Heart left ventricle (tissue), 16 donors: Measurements from ENCODE around the gene HBE1. TPM values are rescaled to one million over a fixed set of nuclear protein-coding genes. Genes with fewer than 3 reads are reported as not detected.

ENCODE experiments used
- ATAC-seq, 4 donors: fragments of 200-7000 bp; cut with Tn5 transposase; one replicate each; pipeline ENCODE4 v1.9.1; 2020 to 2022; ENCODE audit warnings: moderate library complexity in 4 of 4, mild to moderate bottlenecking in 3 of 4, moderate number of reproducible peaks in 1 of 4
- DNase-seq, 5 donors: peaks; one replicate each; pipeline ENCODE4 v3.0.0-alpha.2; 2020
- H3K27ac ChIP-seq, 12 donors: fragments of 200-600 bp; sonication (generic) in 4 of 12; one replicate each; pipeline versions ENCODE4 v1.5.0 to v1.8.0; 2016 to 2022; ENCODE audit warnings: mild to moderate bottlenecking in 2 of 12
- H3K27me3 ChIP-seq, 9 donors: fragments of 200-600 bp; sonication (generic) in 2 of 9; one replicate each; pipeline versions ENCODE4 v1.5.1 to v1.8.0; 2016 to 2022; ENCODE audit warnings: mild to moderate bottlenecking in 3 of 9
- H3K36me3 ChIP-seq, 9 donors: fragments of 200-600 bp; sonication (generic) in 2 of 9; one replicate each; pipeline versions ENCODE4 v1.5.0 to v1.8.0; 2018 to 2022; ENCODE audit warnings: mild to moderate bottlenecking in 2 of 9
- H3K4me1 ChIP-seq, 12 donors: fragments of 200-600 bp; sonication (generic) in 4 of 12; one replicate each; pipeline versions ENCODE4 v1.5.0 to v1.8.0; 2016 to 2022; ENCODE audit warnings: mild to moderate bottlenecking in 3 of 12
- H3K4me3 ChIP-seq, 12 donors: fragments of 200-600 bp; sonication (generic) in 4 of 12; one replicate each; pipeline versions ENCODE4 v1.5.0 to v1.8.0; 2017 to 2022; ENCODE audit warnings: mild to moderate bottlenecking in 9 of 12, moderate library complexity in 4 of 12
- H3K9me3 ChIP-seq, 12 donors: fragments of 200-600 bp; sonication (generic) in 4 of 12; one replicate each; pipeline versions ENCODE4 v1.5.0 to v1.8.0; 2016 to 2022; ENCODE audit warnings: mild to moderate bottlenecking in 1 of 12
- CTCF ChIP-seq, 12 donors: fragments of 200-600 bp; sonication (generic) in 4 of 12; IDR thresholded peaks; one replicate each; pipeline versions ENCODE4 v1.5.0 to v1.8.0; 2018 to 2022; ENCODE audit warnings: antibody characterized with exemption in 12 of 12, mild to moderate bottlenecking in 5 of 12
- POLR2A ChIP-seq, 2 donors: fragments of 450-650 bp; IDR thresholded peaks; one replicate each; pipeline ENCODE4 v1.6.1; 2017; ENCODE audit warnings: antibody characterized with exemption in 2 of 2, mild to moderate bottlenecking in 2 of 2, moderate library complexity in 2 of 2
- WGBS, 4 donors: extraction: QIAGEN DNeasy Blood & Tissue Kit in 2 of 4; methylation state at CpG; one replicate each; pipeline versions ENCODE4 v1.1.5 to v1.1.7; 2013 to 2018; 5-methylcytosine and 5-hydroxymethylcytosine counted together
- intact Hi-C, 10 donors: fragments of 100-400 bp; cut with DNase I; formaldehyde crosslinking; loops; one replicate each; pipeline versions ENCODE4 v1.11.1 to v1.14.2; 2022
- polyA plus RNA-seq, 2 donors: library from polyadenylated mRNA; stranded (reverse); fragments of 200-250 nt; gene quantifications; one replicate each; pipeline ENCODE4 v1.2.3, GENCODE V29; 2013
- total RNA-seq, 9 donors: library from RNA; depleted of rRNA in 2 of 9; stranded (reverse); fragments of >200 nt in 2 of 9; fragmentation: NEBNext Ultra II Directional in 3 of 9; extraction: Animal tissue kit (Norgen Biotek cat#: 25700) in 3 of 9; gene quantifications; one replicate each; pipeline versions ENCODE4 v1.1.0 to v1.2.4, GENCODE V29; 2016 to 2023
- donor health status: ischemic (EF 13 %, LVEDD 7.1; RV severe dilation, severe dysfunction).
- donor health status: healthy with polysubstance abuse.
- donor health status: DM: no; HTN: yes; CAD: no.
- donor health status: DM: no; HTN: no; CAD: no.
- donor health status: ischemic (EF 25% LVEDD 6.9; RV normal size, moderate dysfunction).
- donor health status: ischemic (EF 25% LVEDD 5.7; RV mildly dilated, moderate dysfunction).
- donor health status: healthy.
- donor health status: DM: yes; HTN: yes; CAD: no.
- donor health status: ischemic (EF 35%, LVEDD 5.7; RV mildly dilated, moderate dysfunction).
- donor health status: nonischemic (EF 11% LVEDD 7.7; RV severe dilation, severe dysfunction).
- donor health status: DM: yes; HTN: yes; CAD: no.
- donor health status: PGD.
- donor health status: ischemic (EF 29% LVEDD 5.4; RV normal size, mild dysfunction).
- donor health status: nonischemic (EF 23%, LVEDD 6.1; RV moderate dilation, normal function).

Gene HBE1
- total and polyA plus RNA-seq, 11 donors = not detected

DNA sequence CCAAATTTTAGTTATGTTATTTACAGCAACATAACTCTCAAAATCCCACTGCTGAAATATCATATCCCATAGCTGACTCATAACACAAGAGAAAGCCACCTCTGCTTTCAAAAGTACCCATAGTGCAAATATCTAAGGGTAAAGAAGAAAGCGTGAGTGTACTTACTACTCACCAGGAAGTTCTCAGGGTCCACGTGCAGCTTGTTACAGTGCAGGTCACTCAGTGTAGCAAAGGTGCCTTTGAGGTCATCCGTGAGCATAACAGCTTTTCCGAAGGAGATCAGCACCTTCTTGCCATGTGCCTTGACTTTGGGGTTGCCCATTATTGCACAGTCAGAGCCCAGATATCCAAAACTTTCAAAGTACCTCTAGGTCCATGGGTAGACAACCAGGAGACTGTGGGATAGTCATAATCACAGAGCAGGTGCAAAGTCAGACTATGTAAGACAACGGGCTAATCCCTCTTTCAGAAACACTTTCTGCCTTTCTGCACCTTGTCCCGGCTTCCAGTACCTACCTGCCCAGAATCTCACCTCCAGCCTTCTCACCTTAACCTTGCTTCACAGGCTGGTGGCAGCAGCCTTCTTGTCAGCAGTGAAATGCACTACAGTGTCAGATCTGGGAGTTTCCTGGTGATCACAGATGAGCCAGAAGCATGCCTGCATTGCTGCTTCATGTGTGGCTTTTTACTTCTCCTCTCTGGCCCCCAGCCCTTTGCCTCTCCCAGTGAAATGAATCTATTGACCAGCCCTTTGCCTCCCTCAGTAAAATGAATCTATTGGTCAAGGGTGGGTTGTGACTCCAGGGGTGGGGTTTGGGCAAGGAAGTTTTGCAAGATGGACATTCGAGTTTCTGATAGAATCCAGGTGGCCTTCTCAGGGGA, 26.6 kb downstream of the HBE1 start:
- H3K27ac ChIP-seq = no peak overlapping the region
- no peak overlapping the region for H3K4me3 ChIP-seq
- H3K36me3 ChIP-seq = no peaks in the 10 kb centered on the region
- H3K4me1 ChIP-seq = no peaks in the 10 kb centered on the region
- 62 to 75% (median 71%) methylated on average over 7 of the region's 7 CpGs for WGBS, 4 donors
- DNase-seq = no peak
- no peak for ATAC-seq
- intact Hi-C loops = no loop called here
- no peaks in the 10 kb centered on the region for H3K9me3 ChIP-seq
- no peak for TF ChIP-seq CTCF (IDR thresholded peaks at IDR 0.05)
- no peak for TF ChIP-seq POLR2A (IDR thresholded peaks at IDR 0.05)
- no peaks in the 10 kb centered on the region for H3K27me3 ChIP-seq

DNA sequence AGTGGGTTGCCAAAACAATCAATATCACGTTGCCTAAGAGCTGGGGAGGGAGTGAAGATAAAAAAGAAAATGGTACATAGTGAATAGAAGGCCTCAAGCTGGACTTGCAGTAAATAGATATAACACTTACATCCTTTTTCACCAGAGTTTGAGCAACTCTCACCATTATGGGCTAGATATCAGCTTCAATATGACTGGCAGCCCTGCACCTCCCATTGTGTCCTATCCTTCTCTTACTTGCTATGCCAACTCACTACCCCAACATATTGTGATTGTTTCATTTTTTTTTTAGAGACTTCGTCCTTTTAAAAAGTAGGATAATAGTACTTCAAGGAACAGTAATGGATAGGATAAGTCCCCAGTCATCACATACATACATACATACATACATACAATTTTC, 27.5 kb downstream of the HBE1 start:
- Histone ChIP-seq H3K36me3 (no peaks in the 10 kb centered on the region), H3K4me1 (no peaks in the 10 kb centered on the region), H3K9me3 (no peaks in the 10 kb centered on the region), H3K27me3 (no peaks in the 10 kb centered on the region), H3K4me3 (no peak overlapping the region), H3K27ac (no peak overlapping the region)
- no peak for TF ChIP-seq POLR2A (IDR thresholded peaks at IDR 0.05)
- no peak for TF ChIP-seq CTCF (IDR thresholded peaks at IDR 0.05)
- ATAC-seq = no peak
- intact Hi-C loops = no loop called here
- DNase-seq = no peak
- 52 to 61% (median 60%) methylated on average over 2 of the region's 2 CpGs for WGBS, 4 donors

DNA sequence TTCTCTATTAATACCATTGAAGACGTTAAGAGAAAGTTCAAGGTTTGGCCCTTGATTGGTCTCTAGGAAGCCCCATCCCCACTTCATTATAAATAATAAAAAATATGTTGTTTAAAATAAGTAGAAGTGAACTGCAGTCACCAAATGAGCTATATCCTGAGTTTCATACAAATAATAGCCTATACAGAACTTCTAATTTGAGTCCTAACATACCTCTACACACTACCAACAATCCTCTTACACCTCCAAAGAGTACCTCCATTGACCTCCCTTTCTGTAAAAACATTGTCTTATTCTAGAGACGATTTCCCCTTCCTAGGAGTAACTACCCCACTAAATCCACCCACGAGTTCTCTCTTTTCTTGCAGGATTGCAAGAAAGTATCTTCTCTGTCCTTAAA, 28.3 kb downstream of the HBE1 start:
- 53 to 57% (median 55%) methylated on average over 3 of the region's 3 CpGs for WGBS, 4 donors
- Histone ChIP-seq H3K27ac (no peak overlapping the region), H3K4me3 (no peak overlapping the region), H3K9me3 (no peaks in the 10 kb centered on the region), H3K4me1 (no peaks in the 10 kb centered on the region), H3K27me3 (no peaks in the 10 kb centered on the region), H3K36me3 (no peaks in the 10 kb centered on the region)
- TF ChIP-seq CTCF (IDR thresholded peaks at IDR 0.05) (no peak), POLR2A (IDR thresholded peaks at IDR 0.05) (no peak)
- ATAC-seq = no peak
- no peak for DNase-seq
- intact Hi-C loops = no loop called here

DNA sequence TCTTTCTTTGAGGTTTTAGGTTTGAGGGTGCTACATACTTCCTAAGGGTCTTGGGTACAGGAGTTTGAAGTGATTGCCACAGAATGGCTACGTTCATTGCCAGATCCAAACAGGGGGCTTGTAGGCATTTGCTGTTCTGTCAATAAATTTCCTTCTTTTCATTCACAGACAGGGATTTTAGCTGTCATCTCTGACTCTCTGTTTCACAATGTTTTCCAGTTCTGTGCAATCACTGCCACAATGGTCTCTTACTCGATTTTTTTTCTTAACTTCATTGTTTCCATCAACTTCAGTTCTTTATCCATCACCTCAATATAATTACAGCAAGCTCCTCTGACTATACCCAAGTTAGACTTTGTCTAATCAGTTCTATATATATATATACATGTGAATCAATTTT, 29.3 kb downstream of the HBE1 start:
- no peaks in the 10 kb centered on the region for H3K9me3 ChIP-seq
- no peak for ATAC-seq
- no peak for DNase-seq
- no peak for TF ChIP-seq CTCF (IDR thresholded peaks at IDR 0.05)
- no peak for TF ChIP-seq POLR2A (IDR thresholded peaks at IDR 0.05)
- H3K36me3 ChIP-seq = no peaks in the 10 kb centered on the region
- H3K27me3 ChIP-seq = peaks cover 0 to under 1% (median 0%) of the 10 kb centered on the region in 9 donors
- no peaks in the 10 kb centered on the region for H3K4me1 ChIP-seq
- no peak overlapping the region for H3K27ac ChIP-seq
- intact Hi-C loops = no loop called here
- no peak overlapping the region for H3K4me3 ChIP-seq
- 61 to 77% (median 65%) methylated on average over 2 of the region's 2 CpGs for WGBS, 4 donors
